Neutrophil (primary cell): ENCODE results near the gene LMBRD1.
"Not testable (repeated sequence)": the region's sequence is repeated elsewhere in the genome, so short reads cannot be mapped to it uniquely, and the experiment has no call there.

Source experiments
- H3K27ac ChIP-seq: fragments of 200-600 bp; sonication (generic); 2 replicates; pipeline ENCODE4 v1.5.1; 2016; ENCODE audit warnings: mild to moderate bottlenecking, moderate library complexity
- H3K27me3 ChIP-seq: fragments of 200-600 bp; sonication (generic); 2 replicates; pipeline ENCODE4 v1.6.0; 2016; ENCODE audit warnings: mild to moderate bottlenecking
- H3K36me3 ChIP-seq: fragments of 200-600 bp; sonication (generic); 2 replicates; pipeline ENCODE4 v1.5.1; 2017
- H3K4me1 ChIP-seq, 2 experiments: fragments of 200-600 bp in 1 of 2; sonication (generic) in 1 of 2; 1 replicate in 1 of 2; 2 replicates in 1 of 2; pipeline versions ENCODE4 v1.5.1 to v1.6.1; 2013 to 2016; ENCODE audit warnings: low read depth in 1 of 2, low read length in 1 of 2, mild to moderate bottlenecking in 1 of 2, moderate library complexity in 1 of 2; ENCODE audit not compliant: control insufficient read depth in 1 of 2, insufficient read depth in 1 of 2
- H3K4me3 ChIP-seq, 2 experiments: fragments of 200-600 bp in 1 of 2; sonication (generic) in 1 of 2; 1 replicate in 1 of 2; 2 replicates in 1 of 2; pipeline ENCODE4 v1.5.1; 2013 to 2016; ENCODE audit warnings: low read depth in 1 of 2, low read length in 1 of 2, mild to moderate bottlenecking in 1 of 2, moderate library complexity in 1 of 2
- H3K9me3 ChIP-seq: fragments of 200-600 bp; sonication (generic); 2 replicates; pipeline ENCODE4 v1.5.1; 2016
- TF ChIP-seq, protein P1 (sequence below): fragments of 200-600 bp; sonication (generic); IDR thresholded peaks from 2 replicates; pipeline ENCODE4 v1.5.1; 2016; ENCODE audit warnings: antibody characterized with exemption

The LMBRD1 gene

DNA sequence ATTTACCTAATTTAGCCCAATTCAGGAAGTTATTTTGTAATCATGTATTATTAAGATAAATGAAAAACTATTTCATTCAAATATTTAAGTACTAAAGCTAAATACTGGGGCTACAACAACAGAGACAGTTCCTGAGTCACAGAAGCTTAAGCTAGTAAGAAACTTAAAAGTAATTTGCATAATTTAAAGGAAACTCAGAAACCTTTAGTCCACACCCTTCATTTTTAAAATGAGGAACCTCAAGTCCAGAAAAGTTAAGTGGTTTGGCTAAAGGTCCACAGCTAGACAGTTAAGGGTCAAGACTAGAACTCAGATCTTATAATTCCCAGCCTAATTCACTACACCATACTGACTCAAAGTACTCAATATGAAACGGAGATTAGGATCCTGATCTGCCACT, 7.2 kb downstream of the LMBRD1 start:
- no peak overlapping the region for H3K4me3 ChIP-seq
- no peak overlapping the region for H3K27ac ChIP-seq
- no peaks in the 10 kb centered on the region for H3K9me3 ChIP-seq
- peaks cover 3 to 5% of the 10 kb centered on the region in 2 experiments for H3K4me1 ChIP-seq
- peaks cover 21% of the 10 kb centered on the region for H3K36me3 ChIP-seq
- no peaks in the 10 kb centered on the region for H3K27me3 ChIP-seq
- TF ChIP-seq, protein P1, sequence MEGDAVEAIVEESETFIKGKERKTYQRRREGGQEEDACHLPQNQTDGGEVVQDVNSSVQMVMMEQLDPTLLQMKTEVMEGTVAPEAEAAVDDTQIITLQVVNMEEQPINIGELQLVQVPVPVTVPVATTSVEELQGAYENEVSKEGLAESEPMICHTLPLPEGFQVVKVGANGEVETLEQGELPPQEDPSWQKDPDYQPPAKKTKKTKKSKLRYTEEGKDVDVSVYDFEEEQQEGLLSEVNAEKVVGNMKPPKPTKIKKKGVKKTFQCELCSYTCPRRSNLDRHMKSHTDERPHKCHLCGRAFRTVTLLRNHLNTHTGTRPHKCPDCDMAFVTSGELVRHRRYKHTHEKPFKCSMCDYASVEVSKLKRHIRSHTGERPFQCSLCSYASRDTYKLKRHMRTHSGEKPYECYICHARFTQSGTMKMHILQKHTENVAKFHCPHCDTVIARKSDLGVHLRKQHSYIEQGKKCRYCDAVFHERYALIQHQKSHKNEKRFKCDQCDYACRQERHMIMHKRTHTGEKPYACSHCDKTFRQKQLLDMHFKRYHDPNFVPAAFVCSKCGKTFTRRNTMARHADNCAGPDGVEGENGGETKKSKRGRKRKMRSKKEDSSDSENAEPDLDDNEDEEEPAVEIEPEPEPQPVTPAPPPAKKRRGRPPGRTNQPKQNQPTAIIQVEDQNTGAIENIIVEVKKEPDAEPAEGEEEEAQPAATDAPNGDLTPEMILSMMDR: no peak

DNA sequence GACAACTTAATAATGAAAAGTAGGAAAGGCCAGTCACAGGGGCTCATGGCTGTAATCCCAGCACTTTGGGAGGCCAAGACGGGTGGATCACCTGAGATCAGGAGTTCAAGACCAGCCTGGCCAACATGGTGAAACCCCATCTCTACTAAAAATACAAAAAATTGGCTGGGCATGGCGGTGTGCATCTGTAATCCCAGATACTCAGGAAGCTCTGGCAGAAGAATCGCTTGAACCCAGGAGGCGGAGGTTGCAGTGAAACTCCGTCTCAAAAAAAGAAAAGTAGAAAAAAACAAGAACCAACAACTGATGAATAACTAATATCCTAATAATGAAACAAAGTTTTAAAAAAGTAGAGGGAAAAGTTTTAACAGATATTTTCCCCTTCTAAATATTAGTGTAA, 9.4 kb downstream of the LMBRD1 start:
- H3K27ac ChIP-seq, H3K27me3 ChIP-seq, H3K9me3 ChIP-seq, H3K4me3 ChIP-seq, H3K4me1 ChIP-seq: not testable (repeated sequence)
- H3K36me3 ChIP-seq: peaks cover 26% of the 10 kb centered on the region

DNA sequence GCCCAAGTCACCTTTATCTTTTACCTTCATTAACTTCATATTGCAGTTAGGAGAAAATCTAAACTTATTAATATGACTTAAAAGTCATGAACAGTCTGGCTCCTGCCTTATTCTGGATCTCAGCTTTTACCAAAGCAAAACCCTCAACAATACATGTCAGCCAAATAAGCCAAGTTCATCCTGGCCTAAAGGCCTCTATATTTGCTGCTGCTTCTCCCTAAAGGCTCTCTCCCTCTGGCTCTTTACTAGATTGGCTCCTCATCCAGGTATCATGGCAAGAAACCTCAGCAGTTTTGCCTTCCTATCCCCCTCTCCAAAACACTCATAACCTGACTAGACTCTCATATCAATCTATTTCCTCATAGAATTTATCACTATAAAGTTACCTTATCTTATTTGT, 11.1 kb downstream of the LMBRD1 start:
- H3K9me3 ChIP-seq: no peaks in the 10 kb centered on the region
- H3K36me3 ChIP-seq: peaks cover 31% of the 10 kb centered on the region
- peaks cover 3 to 4% of the 10 kb centered on the region in 2 experiments for H3K4me1 ChIP-seq
- no peaks in the 10 kb centered on the region for H3K27me3 ChIP-seq
- no peak overlapping the region for H3K27ac ChIP-seq
- TF ChIP-seq, protein P1: no peak
- no peak overlapping the region for H3K4me3 ChIP-seq

DNA sequence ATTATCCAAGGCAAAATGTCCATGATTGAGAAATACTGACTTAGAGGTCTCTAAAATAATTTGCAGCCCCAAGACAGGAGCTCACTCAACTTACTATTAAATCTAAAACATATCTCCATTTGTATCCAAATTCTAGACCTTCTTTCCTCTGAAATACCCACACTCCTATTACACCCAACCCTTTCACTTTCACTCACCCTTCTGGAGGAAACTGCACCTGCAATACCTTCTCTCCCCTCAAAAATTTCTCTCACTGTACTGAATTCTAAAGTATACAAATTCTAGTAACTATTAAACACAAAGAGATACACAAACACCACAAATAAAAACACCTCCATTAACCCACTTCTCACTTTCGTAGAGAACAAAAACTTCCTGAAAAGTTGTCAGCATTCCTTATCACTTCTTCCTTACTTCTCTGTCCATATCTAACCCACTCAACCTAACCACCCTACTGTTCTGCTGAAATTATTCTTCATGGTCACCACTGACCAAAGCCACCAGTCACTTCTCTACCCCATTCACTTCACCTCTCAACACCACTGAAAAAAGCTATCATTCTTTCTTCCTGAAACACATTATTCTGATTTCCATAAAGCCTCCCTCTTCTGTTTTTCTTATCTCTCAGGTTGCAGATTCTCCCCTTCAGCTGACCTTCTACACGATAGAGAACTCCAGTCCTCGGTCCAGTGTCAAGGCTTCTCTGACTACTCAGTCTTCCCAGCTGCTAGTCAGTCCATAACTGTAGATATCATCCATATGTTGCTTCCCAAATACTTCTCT, 12.0 kb downstream of the LMBRD1 start:
- Histone ChIP-seq H3K27ac (peak overlapping the region; percentile 21), H3K36me3 (peaks cover 30% of the 10 kb centered on the region)

DNA sequence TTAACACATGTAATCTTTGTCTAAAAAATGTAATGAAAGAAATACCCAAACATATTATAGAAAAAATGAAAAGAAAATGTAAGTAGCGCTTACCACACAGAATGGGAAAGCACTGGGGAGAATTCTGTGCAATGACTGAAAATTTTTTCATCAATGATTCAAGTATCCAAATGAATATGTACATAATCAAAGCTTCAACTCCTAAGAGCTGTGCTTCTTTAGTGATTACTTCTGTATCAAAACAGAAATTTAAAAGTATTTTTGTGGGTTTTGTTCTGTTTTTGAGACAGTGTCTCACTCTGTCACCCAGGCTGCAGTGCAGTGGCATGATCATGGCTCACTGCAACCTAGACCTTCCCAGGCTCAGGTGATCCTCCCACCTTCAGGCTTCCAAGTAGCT, 13.7 kb downstream of the LMBRD1 start:
- no peaks in the 10 kb centered on the region for H3K4me1 ChIP-seq
- no peaks in the 10 kb centered on the region for H3K9me3 ChIP-seq
- H3K36me3 ChIP-seq: peaks cover 20% of the 10 kb centered on the region
- no peak overlapping the region for H3K4me3 ChIP-seq
- H3K27ac ChIP-seq: no peak overlapping the region
- no peaks in the 10 kb centered on the region for H3K27me3 ChIP-seq
- TF ChIP-seq, protein P1: no peak

More for the DNA sequence above, 12.0 kb downstream of the LMBRD1 start:
- Histone ChIP-seq H3K9me3 (no peaks in the 10 kb centered on the region), H3K27me3 (no peaks in the 10 kb centered on the region), H3K4me1 (peaks cover 1 to 3% of the 10 kb centered on the region in 2 experiments), H3K4me3 (no peak overlapping the region)
- TF ChIP-seq, protein P1: no peak

DNA sequence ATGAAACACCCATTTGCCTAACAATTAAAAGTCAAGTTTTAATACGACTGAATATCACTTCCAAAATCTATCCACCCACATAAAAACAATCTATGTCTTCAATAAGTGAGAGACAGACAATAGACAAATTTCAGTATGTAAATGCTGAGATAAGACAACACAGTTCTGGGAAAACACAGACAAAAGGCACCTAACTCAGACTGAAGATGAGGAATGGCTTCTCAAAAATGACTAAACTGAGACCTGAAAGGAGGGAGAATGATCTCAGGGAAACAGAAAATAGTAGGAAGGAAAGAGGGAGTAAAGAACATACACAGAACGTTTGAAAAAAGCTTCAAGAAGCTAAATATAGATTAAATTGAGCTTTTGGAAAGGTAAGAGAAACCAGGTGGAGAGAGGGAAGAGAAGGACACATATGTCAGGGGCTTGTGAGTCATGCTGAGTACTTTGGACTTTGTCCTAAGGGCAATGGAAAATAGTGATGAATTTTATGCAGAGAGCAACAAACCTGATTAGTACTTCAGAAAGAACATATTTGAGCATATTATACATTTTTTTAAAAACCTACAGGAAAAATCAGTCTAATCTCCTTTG, 16.1 kb downstream of the LMBRD1 start:
- Histone ChIP-seq H3K27ac (no peak overlapping the region), H3K36me3 (peaks cover 16% of the 10 kb centered on the region), H3K9me3 (no peaks in the 10 kb centered on the region)

More for the DNA sequence above, 16.1 kb downstream of the LMBRD1 start:
- TF ChIP-seq, protein P1: no peak
- H3K27me3 ChIP-seq: no peaks in the 10 kb centered on the region
- no peak overlapping the region for H3K4me3 ChIP-seq
- H3K4me1 ChIP-seq: no peaks in the 10 kb centered on the region
